ENCODE data around the gene TTLL12.
A peak's percentile ranks its signal among the peaks of the same experiment; 100 is the strongest.

The TTLL12 gene

DNA sequence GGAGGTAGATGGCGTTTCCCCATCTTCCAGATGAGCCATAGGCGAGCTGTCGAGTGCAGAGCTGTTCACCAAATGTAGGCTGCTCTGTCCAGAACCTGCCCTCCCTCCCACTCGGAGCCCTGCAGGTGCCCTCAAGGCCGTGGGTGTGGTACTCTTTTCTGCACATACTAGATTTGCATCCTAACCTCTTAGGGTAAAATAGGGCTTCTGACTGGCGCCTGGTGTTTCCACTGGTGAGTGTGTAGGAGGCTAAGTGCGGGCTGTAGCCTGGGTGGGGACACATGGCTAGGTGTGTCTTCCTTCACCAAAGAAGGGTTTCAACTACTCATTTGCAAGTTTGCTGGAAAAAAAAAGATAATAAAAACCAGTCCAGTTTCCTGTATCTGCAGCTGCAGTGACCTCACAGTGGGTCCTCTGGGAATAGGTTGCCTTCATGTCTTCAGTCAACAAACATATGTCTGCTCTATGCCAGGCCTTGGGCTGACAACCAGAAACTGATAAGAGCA is 67.9 kb downstream of the TTLL12 start:
- peak in 1 of 3 experiments; percentile 21 for DNase-seq

GRCh38 chr22:43118024-43118849 is 68.7 kb downstream of the TTLL12 start:
- DNase-seq: peak in 1 of 3 experiments; percentile 3

GRCh38 chr22:43116932-43117331 is 70.0 kb downstream of the TTLL12 start:
- DNase-seq: no peak
